Mesothelial cell of epicardium (in vitro differentiated cells): Measurements from ENCODE around the gene EIF2B5. TPM values are rescaled to one million over a fixed set of nuclear protein-coding genes. Genes with fewer than 3 reads are reported as not detected.

Experiments used
- DNase-seq, 2 experiments: peaks; one replicate each; pipeline ENCODE4 v3.0.0; 2021; ENCODE audit warnings: low spot score in 2 of 2; ENCODE audit not compliant: unreplicated experiment in 2 of 2
- H3K27ac Mint-ChIP-seq: 2 replicates; pipeline ENCODE4 v1.8.0; 2021; ENCODE audit warnings: mixed read lengths
- H3K27me3 Mint-ChIP-seq: 2 replicates; pipeline ENCODE4 v1.8.0; 2021; ENCODE audit warnings: low read depth, mixed read lengths
- H3K36me3 Mint-ChIP-seq: 2 replicates; pipeline ENCODE4 v1.8.0; 2021; ENCODE audit warnings: mixed read lengths
- H3K4me1 Mint-ChIP-seq: 2 replicates; pipeline ENCODE4 v1.8.0; 2021; ENCODE audit warnings: mixed read lengths
- H3K4me3 Mint-ChIP-seq: 2 replicates; pipeline ENCODE4 v1.8.0; 2021; ENCODE audit warnings: mild to moderate bottlenecking, moderate library complexity, mixed read lengths
- H3K9me3 Mint-ChIP-seq: 2 replicates; pipeline ENCODE4 v1.8.0; 2021; ENCODE audit warnings: mixed read lengths
- total RNA-seq: library from RNA; stranded (reverse); gene quantifications from 3 replicates; pipeline ENCODE4 v1.2.1, GENCODE V29; 2021
- TF ChIP-seq, protein P1 (sequence below): fragments of 200-600 bp; sonication (generic); IDR thresholded peaks from one replicate; pipeline ENCODE4 v1.5.0; 2021; ENCODE audit warnings: antibody characterized with exemption; ENCODE audit not compliant: unreplicated experiment

Gene EIF2B5
- total RNA-seq, 1 donor from 2014 or later: 42.2 TPM

DNA sequence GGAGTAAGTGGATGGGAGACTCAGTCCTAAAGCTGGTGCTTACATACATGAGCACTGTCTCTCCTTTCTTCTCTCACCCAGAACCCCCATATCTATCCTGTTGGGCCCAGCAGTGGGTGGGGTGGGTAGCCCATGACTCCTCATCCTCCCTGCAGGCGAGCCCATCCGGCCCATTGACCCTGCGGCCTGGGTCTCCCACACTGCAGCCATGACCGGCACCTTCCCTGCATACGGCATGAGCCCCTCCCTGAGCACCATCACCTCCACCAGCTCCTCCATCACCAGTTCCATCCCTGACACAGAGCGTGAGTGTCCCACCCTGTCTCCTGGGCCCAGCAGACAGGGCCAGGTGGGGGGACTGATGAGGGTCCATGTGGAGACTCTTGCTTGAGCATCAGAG, 31.5 kb downstream of the EIF2B5 start:
- Mint-ChIP-seq H3K36me3 (peaks cover 21% of the 10 kb centered on the region), H3K27me3 (no peaks in the 10 kb centered on the region), H3K9me3 (no peaks in the 10 kb centered on the region), H3K4me1 (peaks cover 15% of the 10 kb centered on the region), H3K4me3 (no peak overlapping the region), H3K27ac (no peak overlapping the region)
- TF ChIP-seq, protein P1, sequence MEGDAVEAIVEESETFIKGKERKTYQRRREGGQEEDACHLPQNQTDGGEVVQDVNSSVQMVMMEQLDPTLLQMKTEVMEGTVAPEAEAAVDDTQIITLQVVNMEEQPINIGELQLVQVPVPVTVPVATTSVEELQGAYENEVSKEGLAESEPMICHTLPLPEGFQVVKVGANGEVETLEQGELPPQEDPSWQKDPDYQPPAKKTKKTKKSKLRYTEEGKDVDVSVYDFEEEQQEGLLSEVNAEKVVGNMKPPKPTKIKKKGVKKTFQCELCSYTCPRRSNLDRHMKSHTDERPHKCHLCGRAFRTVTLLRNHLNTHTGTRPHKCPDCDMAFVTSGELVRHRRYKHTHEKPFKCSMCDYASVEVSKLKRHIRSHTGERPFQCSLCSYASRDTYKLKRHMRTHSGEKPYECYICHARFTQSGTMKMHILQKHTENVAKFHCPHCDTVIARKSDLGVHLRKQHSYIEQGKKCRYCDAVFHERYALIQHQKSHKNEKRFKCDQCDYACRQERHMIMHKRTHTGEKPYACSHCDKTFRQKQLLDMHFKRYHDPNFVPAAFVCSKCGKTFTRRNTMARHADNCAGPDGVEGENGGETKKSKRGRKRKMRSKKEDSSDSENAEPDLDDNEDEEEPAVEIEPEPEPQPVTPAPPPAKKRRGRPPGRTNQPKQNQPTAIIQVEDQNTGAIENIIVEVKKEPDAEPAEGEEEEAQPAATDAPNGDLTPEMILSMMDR: no peak
- DNase-seq: no peak

- H3K4me3 Mint-ChIP-seq: no peak overlapping the region
- peaks cover 25% of the 10 kb centered on the region for H3K36me3 Mint-ChIP-seq
- H3K27ac Mint-ChIP-seq: peak overlapping the region; percentile 97
- peaks cover 13% of the 10 kb centered on the region for H3K4me1 Mint-ChIP-seq
- no peaks in the 10 kb centered on the region for H3K27me3 Mint-ChIP-seq
- no peaks in the 10 kb centered on the region for H3K9me3 Mint-ChIP-seq
- TF ChIP-seq, protein P1: no peak
- DNase-seq: no peak
Measured at GRCh38 chr3:184167786-184168185, 32.6 kb downstream of the EIF2B5 start.

GRCh38 chr3:184168363-184169120, 33.4 kb downstream of the EIF2B5 start:
- Mint-ChIP-seq H3K9me3 (no peaks in the 10 kb centered on the region), H3K4me3 (no peak overlapping the region), H3K27ac (peak overlapping the region; percentile 97), H3K27me3 (no peaks in the 10 kb centered on the region), H3K36me3 (peaks cover 30% of the 10 kb centered on the region), H3K4me1 (peaks cover 13% of the 10 kb centered on the region)
- TF ChIP-seq, protein P1: no peak
- peak in 1 of 2 experiments; percentile 64 for DNase-seq

GRCh38 chr3:184169896-184170875, 35.0 kb downstream of the EIF2B5 start:
- Mint-ChIP-seq H3K36me3 (peaks cover 30% of the 10 kb centered on the region), H3K4me3 (no peak overlapping the region), H3K4me1 (peaks cover 18% of the 10 kb centered on the region), H3K27me3 (no peaks in the 10 kb centered on the region), H3K9me3 (no peaks in the 10 kb centered on the region), H3K27ac (peak overlapping the region; percentile 56)
- no peak for DNase-seq
- TF ChIP-seq, protein P1: no peak

DNA sequence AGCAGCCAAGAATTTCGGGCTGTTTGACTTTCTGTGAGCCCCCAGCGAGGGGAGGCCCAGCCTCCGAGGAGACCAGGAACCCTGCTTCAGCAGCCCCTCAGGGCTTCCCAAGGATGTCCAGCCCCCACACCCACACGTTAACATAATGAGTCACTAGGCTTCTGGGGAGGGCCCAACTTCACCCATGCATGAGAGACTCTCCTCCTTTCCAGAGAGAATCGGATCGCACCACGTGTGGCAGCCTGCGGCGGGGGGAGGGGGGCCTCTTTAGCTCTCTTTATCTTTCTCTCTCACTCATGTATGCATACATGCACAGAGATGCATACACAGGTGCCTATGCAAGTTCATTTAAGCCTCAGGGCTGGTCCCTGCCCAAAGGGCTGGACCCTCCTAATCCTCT, 36.4 kb downstream of the EIF2B5 start:
- Mint-ChIP-seq H3K27ac (peak overlapping the region; percentile 54), H3K36me3 (peaks cover 27% of the 10 kb centered on the region), H3K4me1 (peaks cover 31% of the 10 kb centered on the region), H3K27me3 (no peaks in the 10 kb centered on the region), H3K9me3 (no peaks in the 10 kb centered on the region), H3K4me3 (no peak overlapping the region)
- DNase-seq: no peak
- TF ChIP-seq, protein P1: no peak
